Hepatocyte (in vitro differentiated cells): ENCODE results near the gene AMIGO3.

ENCODE experiments used
- EZH2 ChIP-seq: fragments of 200-600 bp; sonication (generic); IDR thresholded peaks from 2 replicates; pipeline ENCODE4 v1.6.1; 2016; ENCODE audit warnings: antibody characterized with exemption, mild to moderate bottlenecking, borderline replicate concordance
- TF ChIP-seq, protein P1 (sequence below): fragments of 200-600 bp; sonication (generic); IDR thresholded peaks from 2 replicates; pipeline ENCODE4 v1.5.1; 2016; ENCODE audit warnings: antibody characterized with exemption, mild to moderate bottlenecking; ENCODE audit not compliant: poor library complexity

DNA sequence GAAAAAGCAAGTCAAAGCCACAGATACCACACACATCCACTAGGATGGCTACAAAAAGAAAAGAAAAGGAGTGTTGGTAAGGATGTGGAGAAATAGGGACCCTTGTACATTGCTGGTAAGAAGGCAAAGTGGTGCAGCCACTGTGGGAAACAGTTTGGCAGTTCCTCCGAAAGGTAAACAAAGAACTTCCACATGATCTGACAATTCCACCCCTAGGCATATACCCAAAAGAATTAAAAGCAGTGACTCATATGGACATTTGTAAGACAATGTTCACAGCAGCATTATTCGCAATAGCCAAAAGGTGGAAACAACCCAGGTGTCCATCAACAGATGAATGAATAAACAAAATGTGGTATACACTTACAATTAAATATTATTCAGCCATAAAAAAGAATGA lies 26.5 kb upstream of the AMIGO3 start:
- TF ChIP-seq, protein P1, sequence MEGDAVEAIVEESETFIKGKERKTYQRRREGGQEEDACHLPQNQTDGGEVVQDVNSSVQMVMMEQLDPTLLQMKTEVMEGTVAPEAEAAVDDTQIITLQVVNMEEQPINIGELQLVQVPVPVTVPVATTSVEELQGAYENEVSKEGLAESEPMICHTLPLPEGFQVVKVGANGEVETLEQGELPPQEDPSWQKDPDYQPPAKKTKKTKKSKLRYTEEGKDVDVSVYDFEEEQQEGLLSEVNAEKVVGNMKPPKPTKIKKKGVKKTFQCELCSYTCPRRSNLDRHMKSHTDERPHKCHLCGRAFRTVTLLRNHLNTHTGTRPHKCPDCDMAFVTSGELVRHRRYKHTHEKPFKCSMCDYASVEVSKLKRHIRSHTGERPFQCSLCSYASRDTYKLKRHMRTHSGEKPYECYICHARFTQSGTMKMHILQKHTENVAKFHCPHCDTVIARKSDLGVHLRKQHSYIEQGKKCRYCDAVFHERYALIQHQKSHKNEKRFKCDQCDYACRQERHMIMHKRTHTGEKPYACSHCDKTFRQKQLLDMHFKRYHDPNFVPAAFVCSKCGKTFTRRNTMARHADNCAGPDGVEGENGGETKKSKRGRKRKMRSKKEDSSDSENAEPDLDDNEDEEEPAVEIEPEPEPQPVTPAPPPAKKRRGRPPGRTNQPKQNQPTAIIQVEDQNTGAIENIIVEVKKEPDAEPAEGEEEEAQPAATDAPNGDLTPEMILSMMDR, result no peak
- no peak for TF ChIP-seq EZH2
